Chondrocyte (in vitro differentiated cells): ENCODE results near the gene IL4I1. TPM values are rescaled to one million over a fixed set of nuclear protein-coding genes. Genes with fewer than 3 reads are reported as not detected.

Source experiments
- DNase-seq: peaks from one replicate; pipeline ENCODE4 v3.0.0; 2021; ENCODE audit warnings: mixed read lengths, low spot score
- H3K27ac Mint-ChIP-seq: one replicate; pipeline ENCODE4 v1.8.0; 2021; ENCODE audit warnings: mild to moderate bottlenecking, moderate library complexity, mixed read lengths; ENCODE audit not compliant: unreplicated experiment
- H3K27me3 Mint-ChIP-seq: 2 replicates; pipeline ENCODE4 v1.8.0; 2021; ENCODE audit warnings: low read depth, mixed read lengths
- H3K36me3 Mint-ChIP-seq: 2 replicates; pipeline ENCODE4 v1.8.0; 2021; ENCODE audit warnings: low read depth, mixed read lengths
- H3K4me1 Mint-ChIP-seq: 2 replicates; pipeline ENCODE4 v1.8.0; 2021; ENCODE audit warnings: low read depth, mild to moderate bottlenecking, mixed read lengths
- H3K4me3 Mint-ChIP-seq: one replicate; pipeline ENCODE4 v1.8.0; 2021; ENCODE audit warnings: mild to moderate bottlenecking, moderate library complexity, mixed read lengths; ENCODE audit not compliant: unreplicated experiment
- H3K9me3 Mint-ChIP-seq: 2 replicates; pipeline ENCODE4 v1.8.0; 2021; ENCODE audit warnings: low read depth, mixed read lengths
- CTCF ChIP-seq: fragments of 200-600 bp; sonication (generic); IDR thresholded peaks from 2 replicates; pipeline ENCODE4 v1.5.0; 2021; ENCODE audit warnings: antibody characterized with exemption, mild to moderate bottlenecking, moderate library complexity
- total RNA-seq: library from RNA; stranded (reverse); gene quantifications from 3 replicates; pipeline ENCODE4 v1.2.1, GENCODE V29; 2021

IL4I1 gene
- total RNA-seq, 1 donor from 2014 or later: 0.17 TPM

GRCh38 chr19:49890349-49891311 lies 6.1 kb downstream of the IL4I1 start:
- H3K36me3 Mint-ChIP-seq: peaks cover 3% of the 10 kb centered on the region
- no peaks in the 10 kb centered on the region for H3K9me3 Mint-ChIP-seq
- peak overlapping the region; percentile 59 for H3K4me3 Mint-ChIP-seq
- peaks cover 10% of the 10 kb centered on the region for H3K27me3 Mint-ChIP-seq
- peaks cover 2% of the 10 kb centered on the region for H3K4me1 Mint-ChIP-seq
- no peak for DNase-seq
- peak; percentile 58 for TF ChIP-seq CTCF
- H3K27ac Mint-ChIP-seq: no peak overlapping the region

- no peak overlapping the region for H3K27ac Mint-ChIP-seq
- DNase-seq: peak; percentile 93
- TF ChIP-seq CTCF: peak; percentile 84
- peaks cover 6% of the 10 kb centered on the region for H3K36me3 Mint-ChIP-seq
- H3K4me1 Mint-ChIP-seq: peaks cover 2% of the 10 kb centered on the region
- peak overlapping the region; percentile 59 for H3K4me3 Mint-ChIP-seq
- H3K9me3 Mint-ChIP-seq: no peaks in the 10 kb centered on the region
- peaks cover 10% of the 10 kb centered on the region for H3K27me3 Mint-ChIP-seq
Measured at GRCh38 chr19:49889687-49890348, 6.9 kb downstream of the IL4I1 start.

GRCh38 chr19:49889038-49889686 lies 7.5 kb downstream of the IL4I1 start:
- peaks cover 12% of the 10 kb centered on the region for H3K36me3 Mint-ChIP-seq
- TF ChIP-seq CTCF: no peak
- no peak overlapping the region for H3K4me3 Mint-ChIP-seq
- peak; percentile 87 for DNase-seq
- H3K27me3 Mint-ChIP-seq: peaks cover 10% of the 10 kb centered on the region
- H3K9me3 Mint-ChIP-seq: no peaks in the 10 kb centered on the region
- peaks cover 2% of the 10 kb centered on the region for H3K4me1 Mint-ChIP-seq
- no peak overlapping the region for H3K27ac Mint-ChIP-seq

- H3K9me3 Mint-ChIP-seq: no peaks in the 10 kb centered on the region
- H3K36me3 Mint-ChIP-seq: peaks cover 15% of the 10 kb centered on the region
- H3K4me3 Mint-ChIP-seq: no peak overlapping the region
- peak; percentile 64 for DNase-seq
- peaks cover 2% of the 10 kb centered on the region for H3K4me1 Mint-ChIP-seq
- peaks cover 10% of the 10 kb centered on the region for H3K27me3 Mint-ChIP-seq
- TF ChIP-seq CTCF: no peak
- H3K27ac Mint-ChIP-seq: no peak overlapping the region
Measured at GRCh38 chr19:49888510-49888824, 8.2 kb downstream of the IL4I1 start.
